Activated CD8-positive, alpha-beta memory T cell treated with anti-CD3 and anti-CD28 coated beads for 24 hours (primary cell): ENCODE results near the gene TUFM.
"Not testable (repeated sequence)": the region's sequence is repeated elsewhere in the genome, so short reads cannot be mapped to it uniquely, and the experiment has no call there.

Experiments used
- DNase-seq: peaks from one replicate; pipeline ENCODE4 v3.0.0-alpha.2; 2020

TUFM gene

GRCh38 chr16:28875134-28876018 is 29.2 kb upstream of the TUFM start:
- DNase-seq = no peak

GRCh38 chr16:28874406-28874805 is 28.3 kb upstream of the TUFM start:
- DNase-seq = no peak

GRCh38 chr16:28873543-28874201 is 27.5 kb upstream of the TUFM start:
- peak; percentile 80 for DNase-seq

- DNase-seq = no peak
Observed at GRCh38 chr16:28872952-28873351, 26.8 kb upstream of the TUFM start.

- no peak for DNase-seq
Observed at GRCh38 chr16:28869201-28869600, 23.1 kb upstream of the TUFM start.

GRCh38 chr16:28867646-28868045 is 21.5 kb upstream of the TUFM start:
- DNase-seq = not testable (repeated sequence)

GRCh38 chr16:28867241-28867640 is 21.1 kb upstream of the TUFM start:
- no peak for DNase-seq

- no peak for DNase-seq
Observed at GRCh38 chr16:28866454-28866804, 20.3 kb upstream of the TUFM start.

GRCh38 chr16:28865722-28866453 is 19.7 kb upstream of the TUFM start:
- no peak for DNase-seq

- no peak for DNase-seq
Observed at GRCh38 chr16:28865001-28865688, 19.0 kb upstream of the TUFM start.

- DNase-seq = no peak
Observed at GRCh38 chr16:28863929-28864793, 18.0 kb upstream of the TUFM start.

GRCh38 chr16:28859326-28859725 is 13.2 kb upstream of the TUFM start:
- no peak for DNase-seq

- DNase-seq = no peak
Observed at GRCh38 chr16:28858421-28858820, 12.3 kb upstream of the TUFM start.

- no peak for DNase-seq
Observed at GRCh38 chr16:28846933-28847273, 755 bp upstream of the TUFM start.

GRCh38 chr16:28845761-28846079 is 428 bp downstream of the TUFM start:
- no peak for DNase-seq

GRCh38 chr16:28845293-28845692 is 855 bp downstream of the TUFM start:
- no peak for DNase-seq

- DNase-seq = no peak
Observed at GRCh38 chr16:28844226-28844885, 1.8 kb downstream of the TUFM start.

GRCh38 chr16:28843766-28844165 is 2.4 kb downstream of the TUFM start:
- DNase-seq = no peak

- no peak for DNase-seq
Observed at GRCh38 chr16:28842696-28843095, 3.5 kb downstream of the TUFM start.

- no peak for DNase-seq
Observed at GRCh38 chr16:28839899-28840298, 6.2 kb downstream of the TUFM start.

- no peak for DNase-seq
Observed at GRCh38 chr16:28839004-28839639, 7.0 kb downstream of the TUFM start.
